OCI-LY3 (cell line): ENCODE results near the gene LRRC17.

Experiments used
- CTCF ChIP-seq: fragments of 200-600, 300-600 bp; sonication (generic); IDR thresholded peaks from 2 replicates; pipeline ENCODE4 v1.5.1; 2014; ENCODE audit warnings: antibody characterized with exemption, low read length, low read depth
- EZH2phosphoT487 ChIP-seq: fragments of 200-600 bp; shearing (Covaris generic); IDR thresholded peaks from 2 replicates; pipeline ENCODE4 v1.6.1; 2018; ENCODE audit warnings: antibody characterized with exemption, mixed run types, low read depth

DNA sequence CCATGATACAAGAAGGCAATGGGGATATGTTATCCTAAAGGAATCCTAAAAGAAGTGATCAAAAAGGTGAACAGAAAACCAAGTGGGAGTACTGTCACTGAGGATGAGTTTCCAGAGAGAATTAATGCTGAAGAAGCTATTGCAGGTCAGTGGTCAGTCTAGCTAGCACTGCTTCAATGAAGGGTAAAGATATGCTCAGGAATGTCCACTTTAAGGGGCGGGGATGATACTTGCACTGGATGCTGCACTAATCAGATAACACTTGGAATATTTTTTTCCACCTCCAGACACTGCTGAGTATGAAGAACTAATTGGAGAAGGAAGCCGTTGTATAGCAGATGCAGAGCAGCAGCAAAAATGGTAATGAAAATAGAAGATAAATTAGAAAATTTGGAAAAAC, 75.3 kb downstream of the LRRC17 start:
- no peak for TF ChIP-seq CTCF
- TF ChIP-seq EZH2phosphoT487 = no peak
